Measurements from ENCODE around the gene DACH1.

Gene DACH1

GRCh38 chr13:71759651-71760511, 107.1 kb downstream of the DACH1 start:
- Histone ChIP-seq H3K4me2 (no peak overlapping the region), H3K4me1 (no peaks in the 10 kb centered on the region), H4K20me1 (no peaks in the 10 kb centered on the region), H3K27ac (no peak overlapping the region), H3K36me3 (no peaks in the 10 kb centered on the region), H3K4me3 (no peak overlapping the region), H3K9me3 (no peaks in the 10 kb centered on the region), H3K27me3 (no peaks in the 10 kb centered on the region), H3K9ac (no peak overlapping the region)
- no peak for TF ChIP-seq Cebpa-rat (IDR thresholded peaks at IDR 0.05)

- Histone ChIP-seq H3K4me1 (no peaks in the 10 kb centered on the region), H3K9ac (no peak overlapping the region), H3K4me2 (no peak overlapping the region), H4K20me1 (no peaks in the 10 kb centered on the region), H3K27ac (no peak overlapping the region), H3K36me3 (no peaks in the 10 kb centered on the region), H3K27me3 (no peaks in the 10 kb centered on the region), H3K9me3 (no peaks in the 10 kb centered on the region), H3K4me3 (no peak overlapping the region)
- no peak for TF ChIP-seq Cebpa-rat (IDR thresholded peaks at IDR 0.05)
Measured at GRCh38 chr13:71758828-71759227, 108.2 kb downstream of the DACH1 start.

- TF ChIP-seq Cebpa-rat (IDR thresholded peaks at IDR 0.05), result no peak
- Histone ChIP-seq H3K4me1 (no peaks in the 10 kb centered on the region), H3K4me3 (no peak overlapping the region), H3K27me3 (no peaks in the 10 kb centered on the region), H3K9me3 (no peaks in the 10 kb centered on the region), H3K27ac (no peak overlapping the region), H3K4me2 (no peak overlapping the region), H3K36me3 (no peaks in the 10 kb centered on the region), H3K9ac (no peak overlapping the region), H4K20me1 (no peaks in the 10 kb centered on the region)
Measured at GRCh38 chr13:71754407-71754974, 112.5 kb downstream of the DACH1 start.

GRCh38 chr13:71752775-71753513, 114.1 kb downstream of the DACH1 start:
- Histone ChIP-seq H3K27ac (no peak overlapping the region), H3K36me3 (no peaks in the 10 kb centered on the region), H3K9ac (no peak overlapping the region), H3K27me3 (no peaks in the 10 kb centered on the region), H3K9me3 (no peaks in the 10 kb centered on the region), H4K20me1 (no peaks in the 10 kb centered on the region), H3K4me1 (no peaks in the 10 kb centered on the region), H3K4me3 (no peak overlapping the region), H3K4me2 (no peak overlapping the region)
- TF ChIP-seq Cebpa-rat (IDR thresholded peaks at IDR 0.05), result no peak

GRCh38 chr13:71751073-71751472, 115.9 kb downstream of the DACH1 start:
- no peak overlapping the region for H3K27ac ChIP-seq
- no peaks in the 10 kb centered on the region for H3K36me3 ChIP-seq
- no peak for TF ChIP-seq Cebpa-rat (IDR thresholded peaks at IDR 0.05)

GRCh38 chr13:71730267-71730666, 136.7 kb downstream of the DACH1 start:
- Histone ChIP-seq H3K27ac (no peak overlapping the region), H3K9ac (no peak overlapping the region), H3K36me3 (no peaks in the 10 kb centered on the region), H3K4me3 (no peak overlapping the region), H3K27me3 (no peaks in the 10 kb centered on the region), H3K9me3 (no peaks in the 10 kb centered on the region), H3K4me2 (no peak overlapping the region), H4K20me1 (no peaks in the 10 kb centered on the region), H3K4me1 (no peaks in the 10 kb centered on the region)
- TF ChIP-seq Cebpa-rat (IDR thresholded peaks at IDR 0.05), result no peak

More at GRCh38 chr13:71751073-71751472, 115.9 kb downstream of the DACH1 start:
- Histone ChIP-seq H3K27me3 (no peaks in the 10 kb centered on the region), H3K4me2 (no peak overlapping the region), H4K20me1 (no peaks in the 10 kb centered on the region), H3K4me1 (no peaks in the 10 kb centered on the region), H3K9ac (no peak overlapping the region), H3K9me3 (no peaks in the 10 kb centered on the region), H3K4me3 (no peak overlapping the region)

GRCh38 chr13:71729441-71729840, 137.6 kb downstream of the DACH1 start:
- H3K9ac ChIP-seq, result no peak overlapping the region
- H3K9me3 ChIP-seq, result no peaks in the 10 kb centered on the region
- no peak overlapping the region for H3K27ac ChIP-seq
- H3K4me2 ChIP-seq, result no peak overlapping the region
- H3K4me1 ChIP-seq, result no peaks in the 10 kb centered on the region
- no peaks in the 10 kb centered on the region for H3K36me3 ChIP-seq
- no peak overlapping the region for H3K4me3 ChIP-seq
- no peaks in the 10 kb centered on the region for H4K20me1 ChIP-seq
- H3K27me3 ChIP-seq, result no peaks in the 10 kb centered on the region
- no peak for TF ChIP-seq Cebpa-rat (IDR thresholded peaks at IDR 0.05)

- H3K9me3 ChIP-seq, result no peaks in the 10 kb centered on the region
Measured at GRCh38 chr13:71727662-71728061, 139.3 kb downstream of the DACH1 start.

GRCh38 chr13:71727042-71727441, 140.0 kb downstream of the DACH1 start:
- Histone ChIP-seq H3K27me3 (no peaks in the 10 kb centered on the region), H3K36me3 (no peaks in the 10 kb centered on the region), H3K27ac (no peak overlapping the region), H3K9me3 (no peaks in the 10 kb centered on the region), H3K4me1 (no peaks in the 10 kb centered on the region), H3K4me3 (no peak overlapping the region), H3K4me2 (no peak overlapping the region), H3K9ac (no peak overlapping the region), H4K20me1 (no peaks in the 10 kb centered on the region)
- TF ChIP-seq Cebpa-rat (IDR thresholded peaks at IDR 0.05), result no peak

More at GRCh38 chr13:71727662-71728061, 139.3 kb downstream of the DACH1 start:
- Histone ChIP-seq H3K4me2 (no peak overlapping the region), H3K27me3 (no peaks in the 10 kb centered on the region), H3K9ac (no peak overlapping the region), H3K27ac (no peak overlapping the region), H3K4me3 (no peak overlapping the region), H4K20me1 (no peaks in the 10 kb centered on the region), H3K36me3 (no peaks in the 10 kb centered on the region), H3K4me1 (no peaks in the 10 kb centered on the region)
- TF ChIP-seq Cebpa-rat (IDR thresholded peaks at IDR 0.05), result no peak

GRCh38 chr13:71722206-71722605, 144.8 kb downstream of the DACH1 start:
- H3K4me2 ChIP-seq, result no peak overlapping the region
- H3K4me3 ChIP-seq, result no peak overlapping the region
- no peak overlapping the region for H3K9ac ChIP-seq
- H3K9me3 ChIP-seq, result no peaks in the 10 kb centered on the region
- no peaks in the 10 kb centered on the region for H4K20me1 ChIP-seq
- H3K27me3 ChIP-seq, result no peaks in the 10 kb centered on the region
- H3K27ac ChIP-seq, result no peak overlapping the region
- H3K4me1 ChIP-seq, result no peaks in the 10 kb centered on the region
- no peaks in the 10 kb centered on the region for H3K36me3 ChIP-seq
- no peak for TF ChIP-seq Cebpa-rat (IDR thresholded peaks at IDR 0.05)
